ENCODE measurements around the gene PAPOLA.

Gene PAPOLA

GRCh38 chr14:96597680-96598079 lies 95.5 kb downstream of the PAPOLA start:
- TF ChIP-seq CTCF (IDR thresholded peaks at IDR 0.05; ENCODE audit: low read length, missing control alignments), result no peak
- no peak for DNase-seq (ENCODE audit: low read depth)

GRCh38 chr14:96598332-96598928 lies 96.2 kb downstream of the PAPOLA start:
- no peak overlapping the region for H3K4me3 ChIP-seq (replicated peaks; ENCODE audit: low read depth, low read length)
- no peak for TF ChIP-seq CTCF (IDR thresholded peaks at IDR 0.05; ENCODE audit: low read length, missing control alignments)
- no peak for DNase-seq (ENCODE audit: low read depth)

More at GRCh38 chr14:96597680-96598079, 95.5 kb downstream of the PAPOLA start:
- no peak overlapping the region for H3K4me3 ChIP-seq (replicated peaks; ENCODE audit: low read depth, low read length)

- TF ChIP-seq CTCF (IDR thresholded peaks at IDR 0.05; ENCODE audit: low read length, missing control alignments), result no peak
- H3K4me3 ChIP-seq (replicated peaks; ENCODE audit: low read depth, low read length), result no peak overlapping the region
- DNase-seq (ENCODE audit: low read depth), result no peak
These were observed 96.9 kb downstream of the PAPOLA start for GRCh38 chr14:96599076-96599475.

- TF ChIP-seq CTCF (IDR thresholded peaks at IDR 0.05; ENCODE audit: low read length, missing control alignments), result no peak
- H3K4me3 ChIP-seq (replicated peaks; ENCODE audit: low read depth, low read length), result no peak overlapping the region
- DNase-seq (ENCODE audit: low read depth), result no peak
These were observed 100.0 kb downstream of the PAPOLA start for GRCh38 chr14:96602186-96602585.

GRCh38 chr14:96603350-96604255 lies 101.4 kb downstream of the PAPOLA start:
- H3K4me3 ChIP-seq (replicated peaks; ENCODE audit: low read depth, low read length), result no peak overlapping the region
- no peak for DNase-seq (ENCODE audit: low read depth)
- TF ChIP-seq CTCF (IDR thresholded peaks at IDR 0.05; ENCODE audit: low read length, missing control alignments), result no peak

GRCh38 chr14:96614481-96614881 lies 112.3 kb downstream of the PAPOLA start:
- no peak for TF ChIP-seq CTCF (IDR thresholded peaks at IDR 0.05; ENCODE audit: low read length, missing control alignments)
- no peak overlapping the region for H3K4me3 ChIP-seq (replicated peaks; ENCODE audit: low read depth, low read length)
- DNase-seq (ENCODE audit: low read depth), result no peak
